ENCODE measurements around the gene GK.

- no peak for TF ChIP-seq GATA2 (IDR thresholded peaks at IDR 0.05; ENCODE audit: insufficient read depth, insufficient read length, low read depth, low read length)
- no peak for TF ChIP-seq CTCF (IDR thresholded peaks at IDR 0.05; ENCODE audit: extremely low read depth in 1 of 2, insufficient read depth in 1 of 2, low read depth in 1 of 2, low read length in 2 of 2)
- TF ChIP-seq EZH2 (IDR thresholded peaks at IDR 0.05; ENCODE audit: borderline replicate concordance, low read depth, low read length, severe bottlenecking): no peak
- TF ChIP-seq, protein P1, sequence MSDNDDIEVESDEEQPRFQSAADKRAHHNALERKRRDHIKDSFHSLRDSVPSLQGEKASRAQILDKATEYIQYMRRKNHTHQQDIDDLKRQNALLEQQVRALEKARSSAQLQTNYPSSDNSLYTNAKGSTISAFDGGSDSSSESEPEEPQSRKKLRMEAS (IDR thresholded peaks at IDR 0.05; ENCODE audit: insufficient read depth, insufficient read length): no peak
- no peak for TF ChIP-seq POLR2AphosphoS5 (IDR thresholded peaks at IDR 0.05; ENCODE audit: insufficient read depth, low read depth, low read length)
These were observed 1.9 kb downstream of the GK start for GRCh38 chrX:30654989-30655607.
